Measurements from ENCODE around the gene SDK2.

- TF ChIP-seq CTCF (IDR thresholded peaks at IDR 0.05) (no peak), POLR2A (IDR thresholded peaks at IDR 0.05) (no peak)
Observed at GRCh38 chr17:73569762-73570319, 74.4 kb downstream of the SDK2 start.
